ENCODE results near the gene BICD2. TPM values are rescaled to one million over a fixed set of nuclear protein-coding genes. Genes with fewer than 3 reads are reported as not detected.

The BICD2 gene
- total and polyA plus RNA-seq, 4 donors, result 32.3 to 38.0 (median 34.2) TPM

- Histone ChIP-seq H3K27ac (ENCODE audit: low read depth, low read length) (no peak overlapping the region), H3K9me3 (ENCODE audit: control insufficient read depth, insufficient read depth, low read length) (no peaks in the 10 kb centered on the region), H3K4me1 (ENCODE audit: control insufficient read depth, insufficient read depth, low read length) (peaks cover 9% of the 10 kb centered on the region), H3K27me3 (ENCODE audit: control insufficient read depth, insufficient read depth, low read length) (no peaks in the 10 kb centered on the region), H3K4me3 (ENCODE audit: low read depth, low read length) (no peak overlapping the region), H3K36me3 (ENCODE audit: control insufficient read depth, insufficient read depth, low read length) (no peaks in the 10 kb centered on the region)
- peak in 2 of 6 donors; percentile 64 to 75 for DNase-seq (ENCODE audit: low read depth in 4 of 6, low spot score in 6 of 6)
- 46% methylated on average over 2 of the region's 9 CpGs for WGBS (ENCODE audit: insufficient coverage)
Observed at GRCh38 chr9:92795598-92796336, 31.1 kb upstream of the BICD2 start.

DNA sequence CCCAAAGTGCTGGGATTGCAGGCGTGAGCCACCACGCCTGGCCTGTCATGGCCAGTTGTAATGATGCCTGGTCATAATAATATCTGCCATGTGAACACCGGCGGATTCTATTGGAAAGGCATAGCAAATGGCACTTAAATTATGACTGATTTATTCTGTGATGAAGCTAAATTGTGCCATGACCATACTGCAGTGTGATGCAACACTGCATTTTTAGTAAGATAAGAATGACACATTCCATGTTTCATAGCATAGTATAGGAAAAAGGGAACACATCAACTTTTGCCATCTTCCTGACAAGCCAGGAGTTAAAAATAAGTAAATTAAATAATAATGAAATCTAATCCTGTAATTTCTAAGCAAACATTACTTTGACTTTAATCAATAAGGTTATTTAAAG is 30.4 kb upstream of the BICD2 start:
- H3K36me3 ChIP-seq (ENCODE audit: control insufficient read depth, insufficient read depth, low read length), result no peaks in the 10 kb centered on the region

GRCh38 chr9:92794426-92794825 is 29.8 kb upstream of the BICD2 start:
- DNase-seq (ENCODE audit: low read depth in 4 of 6, low spot score in 6 of 6), result no peak

More for the DNA sequence above, 30.4 kb upstream of the BICD2 start:
- H3K9me3 ChIP-seq (ENCODE audit: control insufficient read depth, insufficient read depth, low read length), result no peaks in the 10 kb centered on the region
- 92% methylated on average over 4 of the region's 4 CpGs for whole genome bisulfite sequencing (ENCODE audit: insufficient coverage)
- no peak for DNase-seq (ENCODE audit: low read depth in 4 of 6, low spot score in 6 of 6)
- H3K4me3 ChIP-seq (ENCODE audit: low read depth, low read length), result no peak overlapping the region
- H3K4me1 ChIP-seq (ENCODE audit: control insufficient read depth, insufficient read depth, low read length), result peaks cover 9% of the 10 kb centered on the region
- no peak overlapping the region for H3K27ac ChIP-seq (ENCODE audit: low read depth, low read length)
- H3K27me3 ChIP-seq (ENCODE audit: control insufficient read depth, insufficient read depth, low read length), result no peaks in the 10 kb centered on the region

GRCh38 chr9:92790542-92791527 is 26.2 kb upstream of the BICD2 start:
- WGBS (ENCODE audit: insufficient coverage), result 63% methylated on average over 12 of the region's 13 CpGs

More at GRCh38 chr9:92794426-92794825, 29.8 kb upstream of the BICD2 start:
- 91% methylated on average over 6 of the region's 7 CpGs for whole genome bisulfite sequencing (ENCODE audit: insufficient coverage)
- H3K4me1 ChIP-seq (ENCODE audit: control insufficient read depth, insufficient read depth, low read length), result peaks cover 9% of the 10 kb centered on the region
- H3K36me3 ChIP-seq (ENCODE audit: control insufficient read depth, insufficient read depth, low read length), result no peaks in the 10 kb centered on the region
- no peak overlapping the region for H3K4me3 ChIP-seq (ENCODE audit: low read depth, low read length)
- H3K9me3 ChIP-seq (ENCODE audit: control insufficient read depth, insufficient read depth, low read length), result no peaks in the 10 kb centered on the region
- no peaks in the 10 kb centered on the region for H3K27me3 ChIP-seq (ENCODE audit: control insufficient read depth, insufficient read depth, low read length)
- no peak overlapping the region for H3K27ac ChIP-seq (ENCODE audit: low read depth, low read length)

DNA sequence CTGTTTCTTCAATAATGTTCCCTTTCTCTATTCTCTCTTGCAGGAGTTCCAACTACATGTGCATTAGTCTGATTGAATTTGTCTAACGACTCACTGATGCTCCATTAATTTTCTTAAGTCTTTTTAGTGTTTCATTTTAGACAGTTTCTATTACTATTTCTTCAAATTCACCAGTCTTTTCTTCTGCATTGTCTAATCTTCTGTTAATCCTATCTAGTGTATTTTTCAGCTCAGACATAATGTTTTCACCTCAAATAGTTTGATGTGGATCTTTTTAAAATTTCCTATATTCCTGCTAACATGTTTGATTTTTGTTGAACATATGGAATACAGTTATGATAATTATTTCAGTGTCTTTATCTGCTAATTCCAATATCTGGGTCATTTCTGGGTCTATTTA is 21.7 kb upstream of the BICD2 start:
- Histone ChIP-seq H3K27ac (ENCODE audit: low read depth, low read length) (no peak overlapping the region), H3K4me3 (ENCODE audit: low read depth, low read length) (no peak overlapping the region), H3K36me3 (ENCODE audit: control insufficient read depth, insufficient read depth, low read length) (no peaks in the 10 kb centered on the region), H3K4me1 (ENCODE audit: control insufficient read depth, insufficient read depth, low read length) (no peaks in the 10 kb centered on the region), H3K27me3 (ENCODE audit: control insufficient read depth, insufficient read depth, low read length) (no peaks in the 10 kb centered on the region), H3K9me3 (ENCODE audit: control insufficient read depth, insufficient read depth, low read length) (no peaks in the 10 kb centered on the region)
- no CpG with 5 or more reads among the region's 1 CpG for WGBS (ENCODE audit: insufficient coverage)
- DNase-seq (ENCODE audit: low read depth in 4 of 6, low spot score in 6 of 6), result no peak

More at GRCh38 chr9:92790542-92791527, 26.2 kb upstream of the BICD2 start:
- no peaks in the 10 kb centered on the region for H3K4me1 ChIP-seq (ENCODE audit: control insufficient read depth, insufficient read depth, low read length)
- H3K4me3 ChIP-seq (ENCODE audit: low read depth, low read length), result no peak overlapping the region
- peak in 4 of 6 donors; percentile 67 to 94 (median 80) for DNase-seq (ENCODE audit: low read depth in 4 of 6, low spot score in 6 of 6)
- H3K9me3 ChIP-seq (ENCODE audit: control insufficient read depth, insufficient read depth, low read length), result no peaks in the 10 kb centered on the region
- H3K27me3 ChIP-seq (ENCODE audit: control insufficient read depth, insufficient read depth, low read length), result no peaks in the 10 kb centered on the region
- no peak overlapping the region for H3K27ac ChIP-seq (ENCODE audit: low read depth, low read length)
- H3K36me3 ChIP-seq (ENCODE audit: control insufficient read depth, insufficient read depth, low read length), result no peaks in the 10 kb centered on the region

DNA sequence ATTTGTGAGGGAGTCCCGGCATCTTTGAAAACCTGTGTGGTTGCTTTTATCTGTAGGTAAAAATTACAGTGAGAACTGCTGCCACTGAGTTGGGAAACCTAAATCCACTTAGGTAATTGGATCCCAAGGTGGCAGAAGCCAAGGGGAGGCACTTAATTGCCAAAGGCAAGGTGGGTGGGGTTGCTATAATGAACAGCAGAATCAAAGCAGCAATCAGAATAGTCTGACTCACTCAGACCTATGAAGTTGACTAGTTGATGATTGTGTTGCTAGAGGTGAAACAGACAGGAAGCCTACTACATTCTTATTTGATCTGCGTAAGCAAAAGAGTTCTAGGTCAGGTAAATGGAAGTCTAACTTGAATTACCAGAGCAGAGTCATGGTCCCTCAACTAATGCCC is 17.3 kb upstream of the BICD2 start:
- no peaks in the 10 kb centered on the region for H3K4me1 ChIP-seq (ENCODE audit: control insufficient read depth, insufficient read depth, low read length)
- peaks cover 2% of the 10 kb centered on the region for H3K9me3 ChIP-seq (ENCODE audit: control insufficient read depth, insufficient read depth, low read length)
- no peaks in the 10 kb centered on the region for H3K36me3 ChIP-seq (ENCODE audit: control insufficient read depth, insufficient read depth, low read length)
- no peak overlapping the region for H3K4me3 ChIP-seq (ENCODE audit: low read depth, low read length)
- no CpG with 5 or more reads among the region's 2 CpGs for WGBS (ENCODE audit: insufficient coverage)
- H3K27ac ChIP-seq (ENCODE audit: low read depth, low read length), result no peak overlapping the region
- no peak for DNase-seq (ENCODE audit: low read depth in 4 of 6, low spot score in 6 of 6)
- no peaks in the 10 kb centered on the region for H3K27me3 ChIP-seq (ENCODE audit: control insufficient read depth, insufficient read depth, low read length)

GRCh38 chr9:92780206-92780605 is 15.6 kb upstream of the BICD2 start:
- Histone ChIP-seq H3K9me3 (ENCODE audit: control insufficient read depth, insufficient read depth, low read length) (peaks cover 2% of the 10 kb centered on the region), H3K36me3 (ENCODE audit: control insufficient read depth, insufficient read depth, low read length) (no peaks in the 10 kb centered on the region), H3K27ac (ENCODE audit: low read depth, low read length) (no peak overlapping the region), H3K4me1 (ENCODE audit: control insufficient read depth, insufficient read depth, low read length) (peaks cover under 1% of the 10 kb centered on the region), H3K27me3 (ENCODE audit: control insufficient read depth, insufficient read depth, low read length) (no peaks in the 10 kb centered on the region), H3K4me3 (ENCODE audit: low read depth, low read length) (no peak overlapping the region)
- DNase-seq (ENCODE audit: low read depth in 4 of 6, low spot score in 6 of 6), result no peak

- peaks cover 4% of the 10 kb centered on the region for H3K4me1 ChIP-seq (ENCODE audit: control insufficient read depth, insufficient read depth, low read length)
- no peaks in the 10 kb centered on the region for H3K36me3 ChIP-seq (ENCODE audit: control insufficient read depth, insufficient read depth, low read length)
- no peak overlapping the region for H3K4me3 ChIP-seq (ENCODE audit: low read depth, low read length)
- no peak for DNase-seq (ENCODE audit: low read depth in 4 of 6, low spot score in 6 of 6)
- no peak overlapping the region for H3K27ac ChIP-seq (ENCODE audit: low read depth, low read length)
- 100% methylated on average over 2 of the region's 5 CpGs for WGBS (ENCODE audit: insufficient coverage)
- peaks cover 2% of the 10 kb centered on the region for H3K9me3 ChIP-seq (ENCODE audit: control insufficient read depth, insufficient read depth, low read length)
- no peaks in the 10 kb centered on the region for H3K27me3 ChIP-seq (ENCODE audit: control insufficient read depth, insufficient read depth, low read length)
Observed at GRCh38 chr9:92775466-92775865, 10.8 kb upstream of the BICD2 start.

DNA sequence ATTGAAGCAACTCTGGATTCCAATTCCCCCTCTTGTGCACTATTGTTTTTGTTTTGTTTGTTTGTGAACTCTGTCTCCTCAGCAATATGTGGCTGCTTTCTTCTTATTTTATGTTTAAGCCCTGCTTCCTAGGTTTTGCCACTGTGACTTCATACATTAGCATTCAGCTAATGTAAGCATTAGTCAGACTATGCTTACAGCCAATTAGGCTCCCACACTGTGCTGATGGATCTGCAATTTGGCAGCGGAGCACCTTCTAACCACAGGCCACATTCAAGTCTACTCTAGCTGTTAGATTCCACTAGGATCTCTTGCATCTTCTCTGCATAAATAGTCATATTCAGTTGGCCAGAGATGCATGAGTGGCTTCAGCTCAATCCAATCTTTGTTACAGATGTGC is 9.6 kb upstream of the BICD2 start:
- no peak overlapping the region for H3K27ac ChIP-seq (ENCODE audit: low read depth, low read length)
- no CpG with 5 or more reads among the region's 1 CpG for WGBS (ENCODE audit: insufficient coverage)
- peak in 3 of 6 donors; percentile 35 to 84 (median 68) for DNase-seq (ENCODE audit: low read depth in 4 of 6, low spot score in 6 of 6)

More for the DNA sequence above, 9.6 kb upstream of the BICD2 start:
- Histone ChIP-seq H3K4me1 (ENCODE audit: control insufficient read depth, insufficient read depth, low read length) (peaks cover 4% of the 10 kb centered on the region), H3K9me3 (ENCODE audit: control insufficient read depth, insufficient read depth, low read length) (peaks cover 2% of the 10 kb centered on the region), H3K27me3 (ENCODE audit: control insufficient read depth, insufficient read depth, low read length) (no peaks in the 10 kb centered on the region), H3K4me3 (ENCODE audit: low read depth, low read length) (no peak overlapping the region), H3K36me3 (ENCODE audit: control insufficient read depth, insufficient read depth, low read length) (no peaks in the 10 kb centered on the region)
